Stimulated activated CD4-positive, alpha-beta T cell treated with anti-CD3 and anti-CD28 coated beads, Interleukin-2, amount 100 ng/mL, for 24 hours (primary cell): ENCODE data around the gene PEX26.
"Not testable (repeated sequence)": the region's sequence is repeated elsewhere in the genome, so short reads cannot be mapped to it uniquely, and the experiment has no call there.

Source experiments
- DNase-seq, 2 donors: peaks; one replicate each; pipeline ENCODE4 v3.0.0-alpha.2; 2020

The PEX26 gene

GRCh38 chr22:18121954-18122554, 44.3 kb downstream of the PEX26 start:
- DNase-seq: no peak

GRCh38 chr22:18123476-18124025, 45.8 kb downstream of the PEX26 start:
- not testable (repeated sequence) for DNase-seq

GRCh38 chr22:18126606-18127005, 48.8 kb downstream of the PEX26 start:
- DNase-seq: no peak

- DNase-seq: no peak
Observed at GRCh38 chr22:18130018-18130417, 52.2 kb downstream of the PEX26 start.

- DNase-seq: no peak
Observed at GRCh38 chr22:18130699-18131429, 53.1 kb downstream of the PEX26 start.

- no peak for DNase-seq
Observed at GRCh38 chr22:18133452-18133851, 55.7 kb downstream of the PEX26 start.

GRCh38 chr22:18136563-18137320, 59.0 kb downstream of the PEX26 start:
- no peak for DNase-seq

- DNase-seq: not testable (repeated sequence)
Observed at GRCh38 chr22:18141004-18141403, 63.2 kb downstream of the PEX26 start.

GRCh38 chr22:18144105-18144504, 66.3 kb downstream of the PEX26 start:
- DNase-seq: no peak

GRCh38 chr22:18145676-18146388, 68.0 kb downstream of the PEX26 start:
- DNase-seq: no peak

- DNase-seq: no peak
Observed at GRCh38 chr22:18146389-18146753, 68.6 kb downstream of the PEX26 start.

- DNase-seq: no peak
Observed at GRCh38 chr22:18147791-18148190, 70.0 kb downstream of the PEX26 start.

- no peak for DNase-seq
Observed at GRCh38 chr22:18148293-18148965, 70.6 kb downstream of the PEX26 start.

- peak; percentile 22 to 42 for DNase-seq
Observed at GRCh38 chr22:18152519-18152918, 74.7 kb downstream of the PEX26 start.

- DNase-seq: no peak
Observed at GRCh38 chr22:18154821-18155390, 77.1 kb downstream of the PEX26 start.
